ENCODE results near the gene CALML6.

DNA sequence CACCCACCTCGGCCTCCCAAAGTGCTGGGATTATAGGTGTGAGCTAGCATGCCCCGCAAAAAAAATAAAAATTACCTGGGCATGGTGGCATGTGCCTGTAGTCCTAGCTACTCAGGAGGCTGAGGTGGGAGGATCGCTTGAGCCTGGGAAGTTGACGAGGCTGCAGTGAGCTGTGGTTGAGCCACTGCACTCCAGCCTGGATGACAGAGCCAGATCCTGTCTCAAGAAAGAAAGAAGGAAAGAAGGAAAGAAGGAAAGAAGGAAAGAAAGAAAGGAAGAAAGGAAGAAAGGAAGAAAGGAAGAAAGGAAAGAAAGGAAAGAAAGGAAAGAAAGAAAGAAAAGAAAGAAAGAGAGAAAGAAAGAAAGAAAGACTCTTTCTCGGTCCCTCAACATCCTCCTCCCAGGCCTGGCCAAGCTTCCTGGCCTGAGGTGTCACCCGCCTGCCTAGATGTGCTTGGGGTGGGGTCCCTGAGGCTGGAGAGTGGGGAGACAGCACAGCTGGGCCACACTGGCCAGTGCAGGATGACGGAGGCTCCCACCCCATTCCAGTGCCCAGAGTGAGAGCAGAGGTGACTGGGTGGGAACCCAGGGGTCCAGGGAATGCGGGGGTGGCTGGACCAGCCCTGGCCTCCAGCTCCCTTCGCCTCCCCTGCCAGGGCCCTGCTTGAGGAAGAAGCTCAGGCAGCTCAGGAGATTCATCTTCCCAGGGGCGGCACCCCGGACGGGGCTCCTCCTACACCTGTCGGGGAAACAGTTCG is 14.0 kb upstream of the CALML6 start:
- TF ChIP-seq, protein P1, sequence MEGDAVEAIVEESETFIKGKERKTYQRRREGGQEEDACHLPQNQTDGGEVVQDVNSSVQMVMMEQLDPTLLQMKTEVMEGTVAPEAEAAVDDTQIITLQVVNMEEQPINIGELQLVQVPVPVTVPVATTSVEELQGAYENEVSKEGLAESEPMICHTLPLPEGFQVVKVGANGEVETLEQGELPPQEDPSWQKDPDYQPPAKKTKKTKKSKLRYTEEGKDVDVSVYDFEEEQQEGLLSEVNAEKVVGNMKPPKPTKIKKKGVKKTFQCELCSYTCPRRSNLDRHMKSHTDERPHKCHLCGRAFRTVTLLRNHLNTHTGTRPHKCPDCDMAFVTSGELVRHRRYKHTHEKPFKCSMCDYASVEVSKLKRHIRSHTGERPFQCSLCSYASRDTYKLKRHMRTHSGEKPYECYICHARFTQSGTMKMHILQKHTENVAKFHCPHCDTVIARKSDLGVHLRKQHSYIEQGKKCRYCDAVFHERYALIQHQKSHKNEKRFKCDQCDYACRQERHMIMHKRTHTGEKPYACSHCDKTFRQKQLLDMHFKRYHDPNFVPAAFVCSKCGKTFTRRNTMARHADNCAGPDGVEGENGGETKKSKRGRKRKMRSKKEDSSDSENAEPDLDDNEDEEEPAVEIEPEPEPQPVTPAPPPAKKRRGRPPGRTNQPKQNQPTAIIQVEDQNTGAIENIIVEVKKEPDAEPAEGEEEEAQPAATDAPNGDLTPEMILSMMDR (IDR thresholded peaks at IDR 0.05), result no peak
- TF ChIP-seq POLR2A (IDR thresholded peaks at IDR 0.05), result no peak

All from Peyer's patch (tissue), 4 donors.